Cortex of kidney (tissue), 1 donor: ENCODE data around the gene CYP21A2.
"Not testable (repeated sequence)": the region's sequence is repeated elsewhere in the genome, so short reads cannot be mapped to it uniquely, and the experiment has no call there.

Experiments
- DNase-seq: peaks from one replicate; lab custom pipeline; 2025; lab: John Stamatoyannopoulos, UW

CYP21A2 gene

GRCh38 chr6:32037598-32038524 is at the start of gene CYP21A2:
Gene CYP21A2 (plus strand): TSS chr6:32038415. CDS start chr6:32038423, 8 bp downstream.
- DNase-seq: not testable (repeated sequence)

DNA sequence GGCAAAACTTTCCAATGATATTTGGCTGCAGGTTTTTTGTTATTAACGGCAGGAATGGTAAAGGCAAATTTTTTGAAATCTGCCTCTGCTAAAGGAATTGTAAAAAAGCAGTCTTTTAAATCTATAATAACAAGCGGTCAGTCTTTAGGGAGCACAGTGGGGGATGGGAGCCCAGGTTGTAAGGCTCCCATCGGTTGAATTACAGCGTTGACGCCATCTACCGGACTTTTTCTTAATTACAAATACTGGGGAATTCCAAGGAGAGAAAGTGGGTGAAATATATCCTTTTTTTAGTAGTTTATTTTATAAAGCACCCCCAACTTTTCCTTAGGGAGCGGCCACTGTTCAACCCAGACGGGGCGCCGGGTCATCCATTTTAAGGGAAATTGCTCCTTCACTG is 48.9 kb upstream of the CYP21A2 start:
- DNase-seq: not testable (repeated sequence)

GRCh38 chr6:31994421-31994820 is 43.8 kb upstream of the CYP21A2 start:
- DNase-seq: not testable (repeated sequence)

DNA sequence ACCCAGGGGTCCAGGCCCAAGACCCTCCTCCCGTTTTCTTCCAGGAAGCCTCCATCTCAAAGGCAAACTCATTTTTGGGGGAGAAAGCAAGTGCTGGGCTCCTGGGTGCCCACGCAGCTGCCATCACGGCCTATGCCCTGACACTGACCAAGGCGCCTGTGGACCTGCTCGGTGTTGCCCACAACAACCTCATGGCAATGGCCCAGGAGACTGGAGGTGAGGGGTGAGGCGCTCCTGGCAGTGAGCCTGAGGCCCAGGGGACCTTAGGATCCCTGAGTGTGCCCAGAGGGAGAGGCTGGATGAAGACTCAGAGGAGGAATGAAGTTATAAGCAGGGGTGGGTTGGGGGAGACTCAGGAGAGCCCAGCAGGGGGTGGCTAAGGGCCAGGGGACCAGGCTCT is 41.8 kb upstream of the CYP21A2 start:
- not testable (repeated sequence) for DNase-seq

DNA sequence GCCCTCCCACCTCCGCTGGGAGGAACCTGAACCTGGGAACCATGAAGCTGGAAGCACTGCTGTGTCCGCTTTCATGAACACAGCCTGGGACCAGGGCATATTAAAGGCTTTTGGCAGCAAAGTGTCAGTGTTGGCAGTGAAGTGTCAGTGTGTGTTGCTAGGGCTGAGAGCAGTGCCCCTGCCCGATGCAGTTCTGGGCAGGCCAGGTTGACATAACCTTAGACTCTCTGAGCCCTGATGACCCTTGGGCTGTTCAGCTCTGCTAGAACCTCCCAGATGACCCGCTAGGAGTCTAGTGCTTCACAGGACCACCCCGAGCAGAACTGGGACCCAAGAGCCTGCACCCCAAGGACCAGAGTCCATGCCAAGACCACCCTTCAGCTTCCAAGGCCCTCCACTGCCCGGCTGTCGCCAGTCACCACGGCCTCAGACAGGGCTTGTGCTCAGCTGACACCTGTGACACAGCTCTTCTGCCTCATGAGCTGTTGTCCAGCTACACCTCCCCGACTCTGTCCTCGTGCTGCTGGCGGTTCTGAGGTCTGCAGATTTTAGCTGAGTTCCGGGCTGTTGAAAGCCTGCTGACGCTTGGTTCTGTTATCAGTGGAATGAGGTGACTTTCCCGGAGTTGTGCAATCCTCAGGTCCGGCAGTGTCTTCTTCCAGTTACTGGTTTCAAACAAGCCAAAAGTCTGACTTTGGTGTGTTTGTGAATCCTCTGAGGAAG is 35.5 kb upstream of the CYP21A2 start:
- not testable (repeated sequence) for DNase-seq

DNA sequence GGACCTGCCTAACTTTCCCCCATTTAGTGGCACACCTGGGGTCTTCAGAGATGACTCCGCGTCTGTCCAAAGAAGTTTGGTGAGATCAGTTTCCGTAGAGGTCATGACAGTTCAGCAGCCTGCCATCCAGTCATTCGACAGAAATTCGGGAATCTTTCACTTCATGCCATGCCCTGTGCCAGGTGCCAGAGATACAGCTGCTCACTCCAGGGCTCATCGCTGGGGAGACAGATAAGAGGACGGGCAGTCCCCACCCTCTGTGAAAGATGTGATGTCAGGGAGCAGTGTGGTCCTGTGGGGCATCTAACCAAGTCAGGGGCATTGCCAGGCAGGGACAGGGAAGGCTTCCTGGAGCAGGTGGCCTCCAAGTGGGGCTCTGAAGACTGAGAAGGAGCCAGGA is 34.9 kb upstream of the CYP21A2 start:
- DNase-seq: not testable (repeated sequence)

DNA sequence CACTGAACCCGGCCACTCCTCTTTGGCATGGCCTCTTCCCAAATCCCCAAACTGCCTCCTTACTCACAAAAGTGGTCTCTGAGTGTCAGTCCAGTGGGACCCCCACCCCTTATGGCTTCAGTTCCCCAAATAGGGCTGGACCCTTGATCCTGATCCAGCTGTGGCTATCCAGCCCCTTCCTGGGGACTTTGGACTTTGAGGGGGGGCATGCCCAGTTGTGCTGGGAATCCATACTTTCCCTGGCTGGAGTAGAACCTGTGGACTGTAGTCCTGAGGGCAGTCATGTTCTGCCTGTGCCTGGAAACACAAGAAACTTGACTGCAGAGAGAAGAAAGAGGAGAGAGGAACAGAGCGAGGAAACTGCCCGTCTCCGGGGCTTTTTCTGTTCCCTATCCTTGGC is 33.8 kb upstream of the CYP21A2 start:
- DNase-seq: not testable (repeated sequence)

- not testable (repeated sequence) for DNase-seq
Measured at GRCh38 chr6:32004864-32005537, 33.2 kb upstream of the CYP21A2 start.

GRCh38 chr6:32005538-32005880 is 32.7 kb upstream of the CYP21A2 start:
- not testable (repeated sequence) for DNase-seq

DNA sequence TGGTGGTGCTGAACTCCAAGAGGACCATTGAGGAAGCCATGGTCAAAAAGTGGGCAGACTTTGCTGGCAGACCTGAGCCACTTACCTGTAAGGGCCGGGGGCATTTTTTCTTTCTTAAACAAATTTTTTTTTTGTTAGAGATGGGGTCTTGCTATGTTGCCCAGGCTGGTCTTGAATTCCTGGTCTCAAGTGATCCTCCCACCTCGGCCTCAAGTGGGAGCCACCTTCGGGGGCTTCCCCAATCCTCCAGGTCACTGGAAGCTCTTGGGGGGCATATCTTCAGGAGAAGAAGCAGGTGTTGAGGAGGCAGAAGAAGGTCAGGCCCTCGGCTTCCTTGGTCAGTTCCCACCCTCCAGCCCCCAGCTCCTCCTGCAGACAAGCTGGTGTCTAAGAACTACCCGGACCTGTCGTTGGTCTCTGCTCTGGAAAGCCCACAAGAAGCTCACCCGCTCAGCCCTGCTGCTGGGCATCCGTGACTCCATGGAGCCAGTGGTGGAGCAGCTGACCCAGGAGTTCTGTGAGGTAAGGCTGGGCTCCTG is 32.2 kb upstream of the CYP21A2 start:
- not testable (repeated sequence) for DNase-seq

DNA sequence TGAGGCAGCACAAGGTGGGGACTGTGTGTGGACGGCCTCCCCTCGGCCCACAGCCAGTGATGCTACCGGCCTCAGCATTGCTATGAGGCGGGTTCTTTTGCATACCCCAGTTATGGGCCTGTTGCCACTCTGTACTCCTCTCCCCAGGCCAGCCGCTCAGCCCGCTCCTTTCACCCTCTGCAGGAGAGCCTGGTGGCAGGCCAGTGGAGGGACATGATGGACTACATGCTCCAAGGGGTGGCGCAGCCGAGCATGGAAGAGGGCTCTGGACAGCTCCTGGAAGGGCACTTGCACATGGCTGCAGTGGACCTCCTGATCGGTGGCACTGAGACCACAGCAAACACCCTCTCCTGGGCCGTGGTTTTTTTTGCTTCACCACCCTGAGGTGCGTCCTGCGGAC is 31.1 kb upstream of the CYP21A2 start:
- not testable (repeated sequence) for DNase-seq

- not testable (repeated sequence) for DNase-seq
Measured at GRCh38 chr6:32008037-32008436, 30.2 kb upstream of the CYP21A2 start.

GRCh38 chr6:32008616-32009015 is 29.6 kb upstream of the CYP21A2 start:
- DNase-seq: not testable (repeated sequence)

DNA sequence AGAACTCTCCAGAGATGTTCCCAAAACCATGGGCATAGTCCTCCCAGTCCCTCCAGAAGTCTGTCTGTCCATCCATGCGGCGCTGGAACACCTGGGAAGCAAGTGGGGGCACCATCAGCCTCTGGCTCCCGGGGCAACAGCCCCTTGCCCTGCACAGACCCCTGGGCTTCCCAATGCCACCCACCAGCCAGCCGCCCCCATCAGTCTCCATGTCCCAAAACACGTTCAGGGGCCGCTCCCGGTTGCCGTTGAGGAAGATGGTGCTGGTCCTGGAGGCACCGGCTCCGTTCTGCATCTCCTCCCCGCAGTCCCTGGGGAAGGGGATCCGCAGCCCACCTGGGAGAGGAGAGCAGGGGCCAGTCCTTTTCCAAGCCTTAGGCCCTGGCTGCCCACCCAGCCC is 28.7 kb upstream of the CYP21A2 start:
- DNase-seq: not testable (repeated sequence)

DNA sequence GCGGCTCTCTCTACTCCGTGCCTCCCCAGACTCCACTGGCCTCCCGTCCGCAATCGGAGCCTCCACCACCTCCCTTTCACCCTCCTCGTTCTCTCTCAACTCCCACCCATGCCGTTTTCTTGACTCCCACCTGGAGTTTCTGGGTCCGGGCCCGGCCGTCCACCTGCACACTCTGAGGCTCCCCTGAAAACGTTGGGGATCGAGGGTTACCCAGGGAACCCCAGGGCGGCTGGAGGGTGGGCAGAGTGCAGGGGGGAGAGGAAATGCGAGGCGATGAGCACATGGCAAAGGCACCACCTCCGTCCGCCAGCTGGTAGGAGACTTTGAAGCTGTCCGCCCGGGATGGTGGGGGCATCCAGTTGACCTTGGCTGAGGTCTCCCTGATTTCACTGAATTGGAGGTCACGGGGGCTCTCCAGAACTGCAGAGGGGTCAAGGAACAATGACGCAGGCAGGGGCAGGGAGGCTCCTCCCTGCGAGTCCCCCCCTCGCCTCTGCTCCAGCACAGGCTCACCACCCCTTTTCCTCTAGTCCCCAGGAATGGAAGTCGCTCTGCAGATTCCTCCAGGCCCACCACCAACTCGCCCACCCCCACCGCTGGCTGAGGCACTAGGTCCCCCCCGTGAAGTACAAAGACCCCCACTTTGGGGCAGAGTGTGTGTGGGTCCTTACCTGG is 27.2 kb upstream of the CYP21A2 start:
- not testable (repeated sequence) for DNase-seq

DNA sequence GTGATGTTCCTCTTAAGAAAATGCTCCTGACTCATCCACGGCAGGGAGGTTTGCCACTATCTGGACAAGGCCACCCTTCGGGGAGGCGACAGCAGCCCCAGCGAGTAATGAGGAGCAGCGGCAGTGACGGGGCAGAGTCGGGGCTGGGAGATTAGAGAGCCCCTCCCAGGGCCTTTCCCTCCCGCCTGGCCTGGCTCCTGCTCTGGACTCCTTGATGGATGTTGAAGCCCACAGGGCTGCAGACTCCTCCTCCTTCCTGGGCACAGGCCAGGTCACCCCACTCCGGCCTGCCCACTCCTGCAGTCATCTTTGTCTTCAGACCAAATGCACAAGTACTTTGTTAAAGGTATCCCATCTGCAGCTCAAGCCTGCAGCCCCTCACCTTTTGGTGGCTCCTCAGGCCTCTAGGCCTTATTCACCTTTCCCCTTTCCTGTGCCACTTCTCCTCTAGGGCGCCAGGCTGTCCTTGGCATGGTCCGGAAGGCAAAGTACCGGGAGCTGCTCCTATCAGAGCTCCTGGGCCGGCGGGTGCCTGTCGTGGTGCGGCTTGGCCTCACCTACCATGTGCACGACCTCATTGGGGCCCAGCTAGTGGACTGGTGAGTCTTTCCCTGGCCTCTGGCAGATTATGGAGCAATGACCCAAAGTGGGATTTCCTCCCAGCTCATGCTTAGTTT is 25.1 kb upstream of the CYP21A2 start:
- not testable (repeated sequence) for DNase-seq

DNA sequence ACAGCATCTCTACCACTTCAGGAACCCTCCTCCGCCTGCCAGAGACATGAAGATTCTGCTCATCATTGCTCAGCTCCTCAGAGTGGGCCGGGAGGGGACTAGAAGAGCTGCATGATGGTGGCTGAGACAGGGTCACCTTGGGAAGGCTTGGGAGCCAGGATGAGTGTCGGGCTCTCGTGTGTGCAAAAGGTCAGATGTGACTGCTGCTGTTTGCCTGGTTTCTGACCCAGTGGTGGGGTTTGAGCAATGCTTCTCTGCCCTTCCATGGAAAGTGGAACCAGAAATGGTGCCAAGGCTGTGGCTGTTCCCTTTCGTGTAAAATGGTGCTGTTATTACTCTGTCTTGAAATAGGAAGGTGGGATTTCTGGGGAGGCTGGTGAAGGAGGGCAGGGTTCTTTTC is 24.5 kb upstream of the CYP21A2 start:
- DNase-seq: not testable (repeated sequence)

DNA sequence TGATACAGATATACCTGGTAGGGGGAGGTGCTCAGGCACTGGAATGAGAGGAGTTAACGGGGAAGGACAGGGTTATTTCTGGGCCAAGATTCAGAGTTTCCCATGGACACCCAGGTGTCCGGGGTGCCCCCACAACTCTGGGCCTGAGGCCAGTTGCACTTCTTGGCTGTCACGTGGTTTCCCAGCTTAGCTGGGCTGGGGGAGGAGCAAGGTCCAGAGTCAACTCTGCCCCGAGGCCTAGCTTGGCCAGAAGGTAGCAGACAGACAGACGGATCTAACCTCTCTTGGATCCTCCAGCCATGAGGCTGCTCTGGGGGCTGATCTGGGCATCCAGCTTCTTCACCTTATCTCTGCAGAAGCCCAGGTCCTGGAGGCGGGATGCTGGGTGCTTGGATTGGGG is 23.7 kb upstream of the CYP21A2 start, which contains the start of gene C4B:
TSS of gene C4B (plus strand) at position 249 of the 400 bp plus-strand sequence. CDS start at position 300, 51 bp downstream.
- DNase-seq: not testable (repeated sequence)

GRCh38 chr6:32022100-32022499 is 16.1 kb upstream of the CYP21A2 start:
- not testable (repeated sequence) for DNase-seq

GRCh38 chr6:32028631-32029030 is 9.6 kb upstream of the CYP21A2 start:
- DNase-seq: not testable (repeated sequence)

DNA sequence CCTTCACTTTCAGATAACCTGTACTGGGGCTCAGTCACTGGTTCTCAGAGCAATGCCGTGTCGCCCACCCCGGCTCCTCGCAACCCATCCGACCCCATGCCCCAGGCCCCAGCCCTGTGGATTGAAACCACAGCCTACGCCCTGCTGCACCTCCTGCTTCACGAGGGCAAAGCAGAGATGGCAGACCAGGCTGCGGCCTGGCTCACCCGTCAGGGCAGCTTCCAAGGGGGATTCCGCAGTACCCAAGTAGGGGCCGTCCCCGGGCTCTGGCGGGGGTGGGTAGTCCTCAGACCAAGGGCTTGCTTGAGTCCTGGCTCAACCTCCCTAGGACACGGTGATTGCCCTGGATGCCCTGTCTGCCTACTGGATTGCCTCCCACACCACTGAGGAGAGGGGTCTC is 8.7 kb upstream of the CYP21A2 start:
- DNase-seq: not testable (repeated sequence)
